Right lobe of liver (tissue), 6 donors: ENCODE data around the gene BFSP1. TPM values are rescaled to one million over a fixed set of nuclear protein-coding genes. Genes with fewer than 3 reads are reported as not detected.
A peak's percentile ranks its signal among the peaks of the same experiment; 100 is the strongest.

ENCODE experiments used
- ATAC-seq, 4 donors: fragments of 200-7000 bp; cut with Tn5 transposase; one replicate each; pipeline ENCODE4 v1.9.1; 2020; ENCODE audit warnings: mild to moderate bottlenecking in 4 of 4, moderate library complexity in 4 of 4
- DNase-seq, 3 donors: peaks; one replicate each; pipeline ENCODE4 v3.0.0-alpha.2; 2020
- H3K27ac ChIP-seq, 3 donors: fragments of 200-600 bp; one replicate each; pipeline ENCODE4 v1.8.0; 2022
- H3K27me3 ChIP-seq, 2 donors: fragments of 200-600 bp; one replicate each; pipeline ENCODE4 v1.8.0; 2022
- H3K36me3 ChIP-seq, 4 donors: fragments of 200-600 bp; sonication (generic) in 1 of 4; one replicate each; pipeline versions ENCODE4 v1.5.1 to v1.8.0; 2017 to 2022; ENCODE audit warnings: control low read depth in 1 of 4
- H3K4me1 ChIP-seq, 4 donors: fragments of 200-600 bp; sonication (generic) in 1 of 4; one replicate each; pipeline versions ENCODE4 v1.5.1 to v1.8.0; 2017 to 2022; ENCODE audit warnings: control low read depth in 1 of 4
- H3K4me3 ChIP-seq, 3 donors: fragments of 200-600 bp; one replicate each; pipeline ENCODE4 v1.8.0; 2022
- H3K9me3 ChIP-seq, 4 donors: fragments of 200-600 bp; sonication (generic) in 1 of 4; one replicate each; pipeline versions ENCODE4 v1.5.1 to v1.8.0; 2017 to 2022; ENCODE audit warnings: control low read depth in 1 of 4
- POLR2A ChIP-seq: fragments of 450-650 bp; IDR thresholded peaks from one replicate; pipeline ENCODE4 v1.6.1; 2017; ENCODE audit warnings: antibody characterized with exemption, mild to moderate bottlenecking
- WGBS: methylation state at CpG from one replicate; pipeline ENCODE4 v1.1.6; 2018; ENCODE audit warnings: low coverage, low lambda C conversion rate; ENCODE audit not compliant: insufficient coverage; ENCODE audit errors: missing lambda C conversion rate; 5-methylcytosine and 5-hydroxymethylcytosine counted together
- intact Hi-C, 2 donors: fragments of 100-400 bp; cut with DNase I; formaldehyde crosslinking; loops; one replicate each; pipeline versions ENCODE4 v1.11.2 to v1.14.1; 2022
- total RNA-seq, 6 experiments: library from RNA; depleted of rRNA in 2 of 6; stranded (reverse); fragments of >200 nt in 2 of 6; fragmentation: NEBNext Ultra II Directional in 3 of 6; extraction: Animal tissue kit (Norgen Biotek cat#: 25700) in 3 of 6; gene quantifications; one replicate each; pipeline versions ENCODE4 v1.1.0 to v1.2.4, GENCODE V29; 2016 to 2023
- TF ChIP-seq, protein P1 (sequence below), 4 donors: fragments of 200-600 bp in 3 of 4; fragments of 450-650 bp in 1 of 4; IDR thresholded peaks; one replicate each; pipeline versions ENCODE4 v1.5.1 to v1.8.0; 2016 to 2022; ENCODE audit warnings: antibody characterized with exemption in 4 of 4, mild to moderate bottlenecking in 2 of 4
- donor health status: DM: no; HTN: yes; CAD: no.
- donor health status: DM: no; HTN: no; CAD: no.
- donor health status: DM: no; HTN: no; CAD: no.
- donor health status: DM: no; HTN: yes; CAD: no.
- donor health status: DM: no; HTN: yes; CAD: no.

The BFSP1 gene
- total RNA-seq, 6 experiments from 2014 or later, result 0.16 to 0.68 (median 0.25) TPM

DNA sequence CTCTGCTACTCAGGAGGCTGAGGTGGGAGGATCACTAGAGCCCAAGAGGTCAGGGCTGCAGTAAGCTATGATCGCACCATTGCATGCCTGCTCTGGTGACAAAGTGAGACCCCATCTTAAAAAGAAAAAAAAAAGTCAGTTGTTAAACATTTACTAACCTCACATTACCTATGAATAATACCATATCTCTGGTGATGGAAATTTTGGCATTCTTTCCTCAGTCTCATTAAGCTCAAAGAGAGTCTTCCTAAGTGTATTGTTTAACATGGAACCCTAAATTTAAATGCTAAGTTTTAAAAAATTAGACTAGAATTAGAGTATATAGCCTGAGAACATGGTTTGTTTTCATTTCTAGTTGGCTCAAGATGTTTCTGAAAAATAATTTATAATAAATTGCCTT lies 11.3 kb upstream of the BFSP1 start:
- WGBS, result 83% methylated on average over 1 of the region's 1 CpG
- DNase-seq (no peak), ATAC-seq (no peak)
- H3K27ac ChIP-seq, result peak overlapping the region in 1 of 3 donors; percentile 73
- no peaks in the 10 kb centered on the region for H3K36me3 ChIP-seq
- no peak overlapping the region for H3K4me3 ChIP-seq
- no peaks in the 10 kb centered on the region for H3K27me3 ChIP-seq
- TF ChIP-seq POLR2A, result no peak
- TF ChIP-seq, protein P1, sequence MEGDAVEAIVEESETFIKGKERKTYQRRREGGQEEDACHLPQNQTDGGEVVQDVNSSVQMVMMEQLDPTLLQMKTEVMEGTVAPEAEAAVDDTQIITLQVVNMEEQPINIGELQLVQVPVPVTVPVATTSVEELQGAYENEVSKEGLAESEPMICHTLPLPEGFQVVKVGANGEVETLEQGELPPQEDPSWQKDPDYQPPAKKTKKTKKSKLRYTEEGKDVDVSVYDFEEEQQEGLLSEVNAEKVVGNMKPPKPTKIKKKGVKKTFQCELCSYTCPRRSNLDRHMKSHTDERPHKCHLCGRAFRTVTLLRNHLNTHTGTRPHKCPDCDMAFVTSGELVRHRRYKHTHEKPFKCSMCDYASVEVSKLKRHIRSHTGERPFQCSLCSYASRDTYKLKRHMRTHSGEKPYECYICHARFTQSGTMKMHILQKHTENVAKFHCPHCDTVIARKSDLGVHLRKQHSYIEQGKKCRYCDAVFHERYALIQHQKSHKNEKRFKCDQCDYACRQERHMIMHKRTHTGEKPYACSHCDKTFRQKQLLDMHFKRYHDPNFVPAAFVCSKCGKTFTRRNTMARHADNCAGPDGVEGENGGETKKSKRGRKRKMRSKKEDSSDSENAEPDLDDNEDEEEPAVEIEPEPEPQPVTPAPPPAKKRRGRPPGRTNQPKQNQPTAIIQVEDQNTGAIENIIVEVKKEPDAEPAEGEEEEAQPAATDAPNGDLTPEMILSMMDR (IDR thresholded peaks at IDR 0.05), result no peak
- no peaks in the 10 kb centered on the region for H3K9me3 ChIP-seq
- peaks cover 0 to 13% (median 3%) of the 10 kb centered on the region in 4 donors for H3K4me1 ChIP-seq
- intact Hi-C loops, result no loop called here

DNA sequence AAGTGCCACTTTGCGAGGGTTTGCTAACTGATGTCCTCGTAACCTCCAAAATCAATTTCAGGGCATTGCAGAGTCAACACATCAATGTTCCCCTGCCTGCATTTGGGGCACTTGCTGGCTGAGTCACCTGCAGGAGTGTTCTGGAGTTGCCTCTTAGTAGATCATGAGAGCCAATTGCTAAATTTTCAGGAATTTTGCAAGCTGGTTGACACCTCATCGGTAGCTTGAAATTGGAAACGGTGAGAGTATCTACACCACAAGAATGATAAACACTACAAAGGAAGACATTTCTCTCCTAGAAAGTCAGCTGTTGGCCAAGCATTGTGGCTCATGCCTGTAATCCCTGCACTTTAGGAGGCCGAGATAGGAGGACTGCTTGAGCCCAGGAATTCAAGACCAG lies 10.8 kb upstream of the BFSP1 start:
- intact Hi-C loops, result no loop called here

DNA sequence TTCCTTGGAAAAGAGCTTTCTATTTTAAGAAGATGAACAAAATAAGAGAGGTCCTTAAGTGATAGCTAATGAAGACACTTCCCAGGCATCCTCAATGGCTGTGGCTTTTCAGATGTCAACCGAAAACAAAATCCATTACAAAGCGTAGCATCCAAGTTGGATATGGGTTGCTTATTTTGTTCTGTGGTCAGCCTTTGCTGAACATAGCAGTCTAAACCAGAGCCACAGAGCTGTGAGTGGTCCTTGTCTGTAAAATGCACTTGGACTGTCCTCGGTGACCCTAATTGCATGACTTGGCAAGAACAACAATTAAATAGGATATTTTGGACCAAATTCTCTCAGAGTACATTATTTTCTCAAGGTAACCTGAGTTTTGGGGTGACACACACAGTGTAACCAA lies 10.4 kb upstream of the BFSP1 start:
- no peak for DNase-seq
- intact Hi-C loops, result no loop called here
- no peak for ATAC-seq
- H3K4me3 ChIP-seq, result no peak overlapping the region
- H3K4me1 ChIP-seq, result peaks cover 0 to 13% (median 3%) of the 10 kb centered on the region in 4 donors
- WGBS, result 95% methylated on average over 2 of the region's 3 CpGs
- no peaks in the 10 kb centered on the region for H3K36me3 ChIP-seq
- no peak for TF ChIP-seq POLR2A
- TF ChIP-seq, protein P1 (IDR thresholded peaks at IDR 0.05), result no peak
- no peak overlapping the region for H3K27ac ChIP-seq
- no peaks in the 10 kb centered on the region for H3K27me3 ChIP-seq
- no peaks in the 10 kb centered on the region for H3K9me3 ChIP-seq

More for the DNA sequence above, 10.8 kb upstream of the BFSP1 start:
- Histone ChIP-seq H3K27me3 (no peaks in the 10 kb centered on the region), H3K4me3 (no peak overlapping the region), H3K9me3 (no peaks in the 10 kb centered on the region), H3K36me3 (no peaks in the 10 kb centered on the region), H3K4me1 (peaks cover 0 to 13% (median 3%) of the 10 kb centered on the region in 4 donors), H3K27ac (peak overlapping the region in 1 of 3 donors; percentile 73)
- ATAC-seq, result peak; percentile 31 to 65 (median 54)
- DNase-seq, result peak in 1 of 3 donors; percentile 27
- 53% methylated on average over 5 of the region's 5 CpGs for WGBS
- TF ChIP-seq POLR2A, result no peak
- TF ChIP-seq, protein P1 (IDR thresholded peaks at IDR 0.05), result no peak

DNA sequence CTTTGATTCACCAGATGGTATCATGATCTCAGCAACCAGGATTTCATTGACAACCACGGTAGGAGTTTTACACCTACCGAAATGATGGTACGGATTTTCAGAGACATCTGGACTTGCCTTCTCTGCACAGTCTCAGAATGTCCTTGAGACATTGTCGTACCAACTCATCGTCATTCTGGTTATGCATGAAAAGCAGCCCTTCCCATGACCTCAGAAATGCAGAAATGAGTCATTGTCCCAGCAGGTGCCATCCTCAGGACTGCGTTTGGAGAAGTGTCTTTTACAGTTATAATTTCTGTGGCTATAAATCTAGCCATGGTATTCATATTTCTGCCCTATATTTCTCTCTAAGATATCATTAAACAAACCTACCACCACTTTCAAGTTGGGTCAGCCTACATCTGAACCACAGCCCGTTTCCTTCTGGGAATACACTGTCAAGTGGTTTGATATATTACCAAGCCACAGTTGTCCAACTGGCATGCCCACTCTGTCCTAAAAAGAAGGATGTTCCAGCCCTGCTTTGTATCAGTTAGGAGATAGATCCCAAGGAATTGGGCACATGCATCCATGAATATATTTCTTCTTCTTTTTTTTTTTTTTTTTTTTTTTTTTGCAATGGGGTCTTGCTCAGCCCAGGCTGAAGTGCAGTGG lies 7.5 kb upstream of the BFSP1 start:
- ATAC-seq (no peak), DNase-seq (no peak)
- no peak for TF ChIP-seq POLR2A
- TF ChIP-seq, protein P1 (IDR thresholded peaks at IDR 0.05), result no peak
- WGBS, result 57% methylated on average over 7 of the region's 7 CpGs
- Histone ChIP-seq H3K4me3 (no peak overlapping the region), H3K4me1 (peaks cover 0 to 13% (median 3%) of the 10 kb centered on the region in 4 donors), H3K27me3 (no peaks in the 10 kb centered on the region), H3K9me3 (no peaks in the 10 kb centered on the region), H3K27ac (no peak overlapping the region), H3K36me3 (no peaks in the 10 kb centered on the region)
- intact Hi-C loops, result loop anchor here (10.0 kb wide), 1 partner anchor 76 kb away; no protein-coding TSS in a partner anchor
